ENCODE results near the gene GPATCH8. TPM values are rescaled to one million over a fixed set of nuclear protein-coding genes. Genes with fewer than 3 reads are reported as not detected.

GPATCH8 gene
- total and polyA plus RNA-seq, 10 of the 15 experiments (the other 5 are each of a cell fraction or from before 2014, with no cell fraction given): 11.7 to 45.1 (median 21.3) TPM

DNA sequence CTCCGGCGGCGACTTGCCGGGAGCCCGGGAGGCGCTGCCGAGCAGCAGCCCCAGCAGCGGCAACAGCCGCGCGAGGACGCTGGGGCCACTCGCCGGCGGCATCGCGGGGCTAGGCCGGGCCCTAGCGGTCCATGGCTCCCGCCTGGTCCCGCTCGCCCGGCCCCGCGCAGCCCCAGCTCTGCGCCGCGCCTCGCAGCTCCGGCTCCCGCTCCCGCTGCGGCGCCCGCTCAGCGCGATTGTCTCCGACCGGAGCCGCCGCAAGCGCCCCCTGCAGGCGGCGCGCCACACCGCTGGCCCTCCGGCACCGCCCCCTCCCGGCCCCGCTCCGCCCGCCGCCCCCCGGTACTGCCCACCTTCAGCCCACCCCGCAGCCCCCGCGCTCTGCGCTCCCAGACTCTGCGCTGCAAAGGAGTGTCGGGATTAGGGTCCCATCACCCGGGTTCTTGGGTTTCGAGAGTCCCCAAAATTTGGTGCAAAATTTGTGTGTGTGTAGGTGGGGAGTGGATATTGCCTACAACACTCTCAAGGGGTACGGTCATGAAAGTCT lies 139.5 kb downstream of the GPATCH8 start, which contains the start of gene FAM171A2 (continued):
- TF ChIP-seq NFXL1 (IDR thresholded peaks at IDR 0.05; ENCODE audit: borderline replicate concordance): no peak
- no peak for TF ChIP-seq NR2C1 (IDR thresholded peaks at IDR 0.05)
- TF ChIP-seq CEBPB (IDR thresholded peaks at IDR 0.05; ENCODE audit: borderline replicate concordance in 1 of 2, low read depth in 2 of 2, low read length in 2 of 2): no peak
- TF ChIP-seq, protein P1, sequence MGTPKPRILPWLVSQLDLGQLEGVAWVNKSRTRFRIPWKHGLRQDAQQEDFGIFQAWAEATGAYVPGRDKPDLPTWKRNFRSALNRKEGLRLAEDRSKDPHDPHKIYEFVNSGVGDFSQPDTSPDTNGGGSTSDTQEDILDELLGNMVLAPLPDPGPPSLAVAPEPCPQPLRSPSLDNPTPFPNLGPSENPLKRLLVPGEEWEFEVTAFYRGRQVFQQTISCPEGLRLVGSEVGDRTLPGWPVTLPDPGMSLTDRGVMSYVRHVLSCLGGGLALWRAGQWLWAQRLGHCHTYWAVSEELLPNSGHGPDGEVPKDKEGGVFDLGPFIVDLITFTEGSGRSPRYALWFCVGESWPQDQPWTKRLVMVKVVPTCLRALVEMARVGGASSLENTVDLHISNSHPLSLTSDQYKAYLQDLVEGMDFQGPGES (IDR thresholded peaks at IDR 0.05): no peak
- TF ChIP-seq, protein P2, sequence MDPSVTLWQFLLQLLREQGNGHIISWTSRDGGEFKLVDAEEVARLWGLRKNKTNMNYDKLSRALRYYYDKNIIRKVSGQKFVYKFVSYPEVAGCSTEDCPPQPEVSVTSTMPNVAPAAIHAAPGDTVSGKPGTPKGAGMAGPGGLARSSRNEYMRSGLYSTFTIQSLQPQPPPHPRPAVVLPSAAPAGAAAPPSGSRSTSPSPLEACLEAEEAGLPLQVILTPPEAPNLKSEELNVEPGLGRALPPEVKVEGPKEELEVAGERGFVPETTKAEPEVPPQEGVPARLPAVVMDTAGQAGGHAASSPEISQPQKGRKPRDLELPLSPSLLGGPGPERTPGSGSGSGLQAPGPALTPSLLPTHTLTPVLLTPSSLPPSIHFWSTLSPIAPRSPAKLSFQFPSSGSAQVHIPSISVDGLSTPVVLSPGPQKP (IDR thresholded peaks at IDR 0.05; ENCODE audit: low read depth, low read length): no peak
- TF ChIP-seq JUND (IDR thresholded peaks at IDR 0.05; ENCODE audit: low read depth, low read length): no peak
- TF ChIP-seq SRF (IDR thresholded peaks at IDR 0.05; ENCODE audit: low read depth in 2 of 2, low read length in 2 of 2): no peak
- no peak for TF ChIP-seq CREM (IDR thresholded peaks at IDR 0.05; ENCODE audit: low read depth)
- TF ChIP-seq ZZZ3 (IDR thresholded peaks at IDR 0.05; ENCODE audit: control insufficient read depth, insufficient read length, low read depth): no peak
- no peak for TF ChIP-seq ZNF274 (IDR thresholded peaks at IDR 0.05; ENCODE audit: insufficient read depth, insufficient read length)
- TF ChIP-seq SIX5 (IDR thresholded peaks at IDR 0.05; ENCODE audit: low read depth, low read length, severe bottlenecking): no peak
- no peak for TF ChIP-seq NFYB (IDR thresholded peaks at IDR 0.05; ENCODE audit: insufficient read depth, low read depth, low read length)
- TF ChIP-seq ATF7 (IDR thresholded peaks at IDR 0.05; ENCODE audit: low read depth): no peak

All from GM12878 (cell line).